ENCODE data around the gene ANKS1B.

ANKS1B gene

GRCh38 chr12:99005601-99006000 lies 979.1 kb downstream of the ANKS1B start:
- no peak for TF ChIP-seq CTCF (IDR thresholded peaks at IDR 0.05; ENCODE audit: low read depth, low read length)
- no peak for DNase-seq (ENCODE audit: extremely low read depth, low read depth)

- no peak for TF ChIP-seq CTCF (IDR thresholded peaks at IDR 0.05; ENCODE audit: low read depth, low read length)
- no peak for DNase-seq (ENCODE audit: extremely low read depth, low read depth)
Measured at GRCh38 chr12:99004799-99005466, 979.8 kb downstream of the ANKS1B start.

GRCh38 chr12:99002731-99003130 lies 982.0 kb downstream of the ANKS1B start:
- TF ChIP-seq CTCF (IDR thresholded peaks at IDR 0.05; ENCODE audit: low read depth, low read length): no peak
- DNase-seq (ENCODE audit: extremely low read depth, low read depth): no peak

GRCh38 chr12:99002156-99002555 lies 982.6 kb downstream of the ANKS1B start:
- TF ChIP-seq CTCF (IDR thresholded peaks at IDR 0.05; ENCODE audit: low read depth, low read length): no peak
- DNase-seq (ENCODE audit: extremely low read depth, low read depth): no peak

- no peak for DNase-seq (ENCODE audit: extremely low read depth, low read depth)
Measured at GRCh38 chr12:98999559-98999958, 985.2 kb downstream of the ANKS1B start.

GRCh38 chr12:98998697-98999299 lies 985.9 kb downstream of the ANKS1B start:
- peak; percentile 14 for DNase-seq (ENCODE audit: extremely low read depth, low read depth)
- TF ChIP-seq CTCF (IDR thresholded peaks at IDR 0.05; ENCODE audit: low read depth, low read length): peak; percentile 61

More at GRCh38 chr12:98999559-98999958, 985.2 kb downstream of the ANKS1B start:
- TF ChIP-seq CTCF (IDR thresholded peaks at IDR 0.05; ENCODE audit: low read depth, low read length): no peak

- TF ChIP-seq CTCF (IDR thresholded peaks at IDR 0.05; ENCODE audit: low read depth, low read length): no peak
- no peak for DNase-seq (ENCODE audit: extremely low read depth, low read depth)
Measured at GRCh38 chr12:98997899-98998298, 986.8 kb downstream of the ANKS1B start.

All from AG09319 (cell line).